ENCODE results near the gene BRPF1.

The BRPF1 gene

DNA sequence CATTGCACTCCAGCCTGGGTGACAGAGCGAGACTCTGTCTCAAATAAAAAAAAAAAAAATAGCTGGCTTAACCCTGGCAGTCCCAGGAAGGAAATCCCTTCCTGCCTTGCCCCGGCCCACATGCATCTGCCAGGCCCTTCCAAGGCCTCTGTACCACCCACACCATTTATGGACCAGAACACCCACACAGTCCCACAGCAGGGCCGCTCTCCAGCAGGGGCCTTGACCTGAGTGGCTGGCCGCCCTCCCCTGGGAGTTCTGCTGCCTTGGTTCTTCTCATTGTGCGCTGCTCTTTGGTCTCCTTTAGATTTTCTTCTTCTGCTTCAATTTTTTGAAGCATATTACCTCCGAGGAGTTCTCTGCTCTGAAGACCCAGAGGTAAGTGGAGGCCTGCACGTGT, 44.0 kb upstream of the BRPF1 start:
- TF ChIP-seq, protein P1, sequence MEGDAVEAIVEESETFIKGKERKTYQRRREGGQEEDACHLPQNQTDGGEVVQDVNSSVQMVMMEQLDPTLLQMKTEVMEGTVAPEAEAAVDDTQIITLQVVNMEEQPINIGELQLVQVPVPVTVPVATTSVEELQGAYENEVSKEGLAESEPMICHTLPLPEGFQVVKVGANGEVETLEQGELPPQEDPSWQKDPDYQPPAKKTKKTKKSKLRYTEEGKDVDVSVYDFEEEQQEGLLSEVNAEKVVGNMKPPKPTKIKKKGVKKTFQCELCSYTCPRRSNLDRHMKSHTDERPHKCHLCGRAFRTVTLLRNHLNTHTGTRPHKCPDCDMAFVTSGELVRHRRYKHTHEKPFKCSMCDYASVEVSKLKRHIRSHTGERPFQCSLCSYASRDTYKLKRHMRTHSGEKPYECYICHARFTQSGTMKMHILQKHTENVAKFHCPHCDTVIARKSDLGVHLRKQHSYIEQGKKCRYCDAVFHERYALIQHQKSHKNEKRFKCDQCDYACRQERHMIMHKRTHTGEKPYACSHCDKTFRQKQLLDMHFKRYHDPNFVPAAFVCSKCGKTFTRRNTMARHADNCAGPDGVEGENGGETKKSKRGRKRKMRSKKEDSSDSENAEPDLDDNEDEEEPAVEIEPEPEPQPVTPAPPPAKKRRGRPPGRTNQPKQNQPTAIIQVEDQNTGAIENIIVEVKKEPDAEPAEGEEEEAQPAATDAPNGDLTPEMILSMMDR (IDR thresholded peaks at IDR 0.05; ENCODE audit: insufficient read depth, missing control alignments) = no peak
- DNase-seq (ENCODE audit: insufficient read length, low spot score) = no peak
- FAIRE-seq = no peak

DNA sequence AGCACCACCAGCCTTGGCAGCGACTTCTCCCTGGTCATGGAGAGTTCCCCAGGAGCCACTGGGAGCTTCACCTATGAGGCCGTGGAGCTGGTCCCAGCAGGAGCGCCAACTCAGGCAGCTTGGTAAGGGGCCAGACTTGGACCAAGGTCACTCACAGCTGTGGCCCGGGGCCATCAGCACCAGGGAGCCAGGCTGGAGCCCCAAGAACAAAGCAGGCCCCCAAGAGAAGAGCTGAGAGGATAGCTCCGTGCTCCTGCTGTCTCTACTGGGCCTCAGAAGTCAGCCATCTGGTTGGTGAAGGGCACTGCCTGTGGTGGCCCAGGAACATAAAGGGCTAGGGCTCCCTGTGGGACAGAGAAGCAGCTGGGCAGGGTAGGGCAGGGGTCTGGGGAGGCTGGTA, 42.6 kb upstream of the BRPF1 start:
- DNase-seq (ENCODE audit: insufficient read length, low spot score) = no peak
- TF ChIP-seq, protein P1 (IDR thresholded peaks at IDR 0.05; ENCODE audit: insufficient read depth, missing control alignments) = no peak
- no peak for FAIRE-seq

DNA sequence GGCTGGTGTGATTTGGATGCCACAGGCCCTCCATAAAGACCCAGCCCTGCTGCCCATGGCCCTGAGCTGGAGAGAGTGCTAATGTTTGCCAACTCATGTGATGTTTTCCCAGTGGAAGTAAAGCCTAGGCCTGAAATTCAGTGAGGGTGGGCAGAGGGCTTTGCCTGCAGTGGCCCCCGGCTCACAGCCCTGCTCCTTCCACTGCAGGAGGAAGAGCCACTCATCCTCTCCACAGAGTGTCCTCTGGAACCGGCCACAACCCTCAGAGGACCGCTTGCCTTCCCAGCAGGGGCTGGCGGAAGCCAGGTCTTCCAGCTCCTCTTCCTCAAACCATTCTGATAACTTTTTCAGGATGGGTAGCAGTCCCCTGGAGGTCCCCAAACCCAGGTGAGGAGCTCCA, 41.8 kb upstream of the BRPF1 start:
- no peak for FAIRE-seq
- TF ChIP-seq, protein P1 (IDR thresholded peaks at IDR 0.05; ENCODE audit: insufficient read depth, missing control alignments) = no peak

DNA sequence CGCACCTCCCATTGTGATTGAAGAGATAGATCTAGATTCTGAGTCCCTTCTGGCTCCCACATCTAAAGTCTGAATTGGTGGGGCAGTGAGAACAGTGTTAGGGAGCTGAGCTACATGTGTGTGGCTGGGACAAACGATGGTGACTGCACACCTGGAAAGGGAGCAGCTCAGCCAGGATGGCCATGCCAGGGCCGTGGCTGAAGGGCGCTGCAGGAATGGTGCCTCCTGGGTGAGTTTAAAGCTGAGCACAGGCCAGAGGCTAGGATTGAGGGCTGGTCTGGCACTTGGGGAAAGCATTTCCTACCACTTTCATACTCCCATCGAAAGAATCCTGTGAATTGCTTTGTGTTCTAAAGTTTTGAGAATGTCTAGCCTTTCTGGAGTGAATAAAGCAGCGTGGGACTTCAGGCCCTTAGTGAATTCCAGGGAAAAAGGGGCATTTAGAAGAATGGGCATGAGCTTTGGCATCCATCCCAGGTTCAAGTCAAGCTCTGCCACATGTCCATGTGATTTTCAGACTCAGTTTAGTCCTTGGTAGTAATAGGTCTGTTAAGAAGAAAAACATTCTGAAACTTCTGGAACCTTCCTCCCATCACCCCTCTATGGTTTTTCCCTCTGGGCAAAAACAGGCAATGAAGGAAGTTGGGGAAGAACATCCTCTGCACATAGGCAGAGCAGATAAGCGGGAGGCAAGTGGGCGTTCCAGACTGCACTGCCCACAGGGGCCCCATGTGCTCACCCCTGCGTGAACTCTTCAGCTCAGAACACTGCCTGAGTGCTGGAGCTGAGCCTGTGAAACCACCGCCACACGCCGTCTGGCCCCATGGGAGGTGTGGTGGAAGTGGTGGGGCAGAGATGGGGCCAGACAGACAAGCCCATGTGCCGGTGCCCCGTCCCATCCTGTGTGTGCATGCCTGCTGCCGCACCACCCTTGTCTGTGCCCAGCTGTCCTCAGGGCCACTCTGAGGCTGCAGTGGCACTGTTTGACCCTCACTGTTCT, 40.8 kb upstream of the BRPF1 start:
- DNase-seq (ENCODE audit: insufficient read length, low spot score) (no peak), FAIRE-seq (no peak)

More for the DNA sequence above, 41.8 kb upstream of the BRPF1 start:
- DNase-seq (ENCODE audit: insufficient read length, low spot score) = no peak

DNA sequence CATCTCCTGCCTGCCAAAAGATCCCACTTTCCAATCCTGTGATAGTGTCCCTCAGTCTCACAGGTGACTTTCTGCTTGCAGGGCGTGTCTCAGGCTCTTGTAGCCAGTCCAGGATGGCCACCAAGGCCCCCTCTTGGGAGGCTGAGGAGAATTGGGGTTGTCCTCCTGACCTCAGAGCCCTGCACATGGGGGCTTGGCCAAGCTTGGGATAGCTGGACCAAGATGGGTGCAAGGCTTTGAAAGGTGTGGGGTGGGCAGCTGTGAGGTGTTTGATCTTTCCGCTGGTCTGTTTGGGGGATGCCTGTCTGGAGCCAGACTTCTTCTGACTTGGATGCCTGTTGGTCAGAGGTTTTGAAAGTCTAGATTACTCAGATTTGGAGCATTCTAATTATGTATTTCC, 39.9 kb upstream of the BRPF1 start:
- no peak for DNase-seq (ENCODE audit: insufficient read length, low spot score)
- TF ChIP-seq, protein P1 (IDR thresholded peaks at IDR 0.05; ENCODE audit: insufficient read depth, missing control alignments) = no peak
- no peak for FAIRE-seq

More for the DNA sequence above, 40.8 kb upstream of the BRPF1 start:
- TF ChIP-seq, protein P1 (IDR thresholded peaks at IDR 0.05; ENCODE audit: insufficient read depth, missing control alignments) = no peak

DNA sequence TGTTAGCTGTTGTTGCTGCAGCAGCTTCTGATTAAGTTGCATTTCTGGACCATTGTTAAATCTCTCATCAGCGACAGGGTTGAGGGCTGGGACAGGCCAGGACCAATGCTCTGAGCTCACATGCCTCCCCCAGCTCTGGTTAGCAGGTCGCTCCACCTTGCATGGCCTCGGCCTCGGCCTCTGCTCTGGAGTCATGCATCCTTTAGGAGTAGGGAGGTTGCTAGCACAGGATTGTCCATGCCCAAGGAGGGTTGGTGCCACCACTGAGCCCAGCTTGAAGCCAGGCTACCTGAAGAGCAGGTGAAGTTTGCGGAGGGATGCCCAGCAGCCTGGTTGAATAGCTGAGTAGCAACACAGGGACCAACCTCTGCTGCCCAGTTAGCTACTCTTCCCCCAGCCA, 39.1 kb upstream of the BRPF1 start:
- TF ChIP-seq, protein P1 (IDR thresholded peaks at IDR 0.05; ENCODE audit: insufficient read depth, missing control alignments) = no peak
- no peak for DNase-seq (ENCODE audit: insufficient read length, low spot score)
- FAIRE-seq = no peak

DNA sequence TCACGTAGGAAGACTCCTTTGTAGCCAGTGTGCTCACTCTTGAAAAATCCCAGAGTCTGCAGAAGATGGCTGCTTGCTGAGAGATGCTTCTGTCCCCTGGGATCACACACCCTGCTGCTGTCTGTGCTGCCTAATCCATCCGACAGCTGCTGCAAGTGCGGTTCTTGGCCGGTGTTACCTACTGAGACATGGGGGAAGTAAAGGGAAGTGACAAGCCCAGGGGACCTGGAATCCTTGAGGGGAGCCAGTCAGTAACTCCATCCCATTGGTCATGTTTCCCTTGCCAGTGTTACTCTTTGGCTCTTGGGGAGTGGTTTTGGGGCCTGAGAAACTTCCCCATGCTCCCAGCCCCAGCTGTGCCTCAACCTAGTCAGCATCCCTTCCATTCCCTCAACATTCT, 36.2 kb upstream of the BRPF1 start:
- no peak for FAIRE-seq
- TF ChIP-seq, protein P1 (IDR thresholded peaks at IDR 0.05; ENCODE audit: insufficient read depth, missing control alignments) = no peak
- DNase-seq (ENCODE audit: insufficient read length, low spot score) = peak; percentile 60

Data from D721Med (cell line).